Activated CD8-positive, alpha-beta memory T cell treated with anti-CD3 and anti-CD28 coated beads for 48 hours (primary cell): Measurements from ENCODE around the gene CAPNS2.

Experiments used
- DNase-seq, 3 experiments: peaks; one replicate each; pipeline ENCODE4 v3.0.0-alpha.2; 2020; ENCODE audit warnings: low read depth in 2 of 3, low spot score in 2 of 3

Gene CAPNS2

GRCh38 chr16:55566432-55567175 is at the start of gene CAPNS2:
Gene CAPNS2 (plus strand): TSS chr16:55566684. CDS start chr16:55566757, 73 bp downstream.
- no peak for DNase-seq

GRCh38 chr16:55521792-55522191 is 44.7 kb upstream of the CAPNS2 start:
- DNase-seq, result no peak

- no peak for DNase-seq
These were observed 40.0 kb upstream of the CAPNS2 start for GRCh38 chr16:55526441-55526840.

- no peak for DNase-seq
These were observed 38.6 kb upstream of the CAPNS2 start for GRCh38 chr16:55527885-55528284.

- DNase-seq, result no peak
These were observed 37.5 kb upstream of the CAPNS2 start for GRCh38 chr16:55529018-55529417.

- no peak for DNase-seq
These were observed 36.1 kb upstream of the CAPNS2 start for GRCh38 chr16:55530316-55530856.

GRCh38 chr16:55532227-55532626 is 34.3 kb upstream of the CAPNS2 start:
- DNase-seq, result no peak

- DNase-seq, result no peak
These were observed 31.7 kb upstream of the CAPNS2 start for GRCh38 chr16:55534756-55535155.

- DNase-seq, result no peak
These were observed 27.4 kb upstream of the CAPNS2 start for GRCh38 chr16:55539049-55539448.

GRCh38 chr16:55539488-55539887 is 27.0 kb upstream of the CAPNS2 start:
- no peak for DNase-seq

GRCh38 chr16:55540221-55540620 is 26.3 kb upstream of the CAPNS2 start:
- DNase-seq, result no peak

- no peak for DNase-seq
These were observed 23.9 kb upstream of the CAPNS2 start for GRCh38 chr16:55542459-55543082.

- DNase-seq, result no peak
These were observed 23.0 kb upstream of the CAPNS2 start for GRCh38 chr16:55543472-55543871.

GRCh38 chr16:55552621-55553020 is 13.9 kb upstream of the CAPNS2 start:
- no peak for DNase-seq

GRCh38 chr16:55555436-55555835 is 11.0 kb upstream of the CAPNS2 start:
- DNase-seq, result no peak

GRCh38 chr16:55557186-55557585 is 9.3 kb upstream of the CAPNS2 start:
- DNase-seq, result no peak

- no peak for DNase-seq
These were observed 7.3 kb upstream of the CAPNS2 start for GRCh38 chr16:55559233-55559632.

GRCh38 chr16:55559933-55560516 is 6.5 kb upstream of the CAPNS2 start:
- no peak for DNase-seq

GRCh38 chr16:55561319-55561848 is 5.1 kb upstream of the CAPNS2 start:
- no peak for DNase-seq

GRCh38 chr16:55562936-55563335 is 3.5 kb upstream of the CAPNS2 start:
- no peak for DNase-seq

- DNase-seq, result no peak
These were observed 2.7 kb upstream of the CAPNS2 start for GRCh38 chr16:55563797-55564196.

GRCh38 chr16:55565086-55565485 is 1.4 kb upstream of the CAPNS2 start:
- no peak for DNase-seq
